Measurements from ENCODE around the gene ITGB4.

GRCh38 chr17:75752802-75753513 lies 31.7 kb downstream of the ITGB4 start:
- TF ChIP-seq POLR2A (IDR thresholded peaks at IDR 0.05) (no peak), CTCF (IDR thresholded peaks at IDR 0.05) (no peak), EP300 (IDR thresholded peaks at IDR 0.05) (no peak)

Measured in tibial nerve (tissue), 4 donors.